ENCODE results near the gene KCNH8. TPM values are rescaled to one million over a fixed set of nuclear protein-coding genes. Genes with fewer than 3 reads are reported as not detected.

KCNH8 gene
- polyA plus RNA-seq, 1 donor from 2014 or later = 28.9 TPM

- no peaks in the 10 kb centered on the region for H3K9me3 ChIP-seq (ENCODE audit: low read length)
- H3K36me3 ChIP-seq (ENCODE audit: insufficient read depth, low read length) = no peaks in the 10 kb centered on the region
- H3K27me3 ChIP-seq (ENCODE audit: insufficient read depth, low read depth, low read length) = no peaks in the 10 kb centered on the region
- H3K9me2 ChIP-seq (ENCODE audit: insufficient read depth, low read length) = no peaks in the 10 kb centered on the region
- no peak overlapping the region for H3K4me2 ChIP-seq (ENCODE audit: low read length)
- H2AFZ ChIP-seq (ENCODE audit: low read depth, low read length) = no peak overlapping the region
- no peaks in the 10 kb centered on the region for H3K79me2 ChIP-seq (replicated peaks; ENCODE audit: insufficient read depth, low read length)
- H3K27ac ChIP-seq (ENCODE audit: low read length) = no peak overlapping the region
- H3K9ac ChIP-seq (ENCODE audit: low read length) = no peak overlapping the region
- no peaks in the 10 kb centered on the region for H3F3A ChIP-seq (ENCODE audit: insufficient read depth, low read length, poor library complexity, severe bottlenecking)
- TF ChIP-seq SMC3 (conservative IDR thresholded peaks at IDR 0.05; ENCODE audit: poor library complexity) = no peak
- TF ChIP-seq EZH2 (IDR thresholded peaks at IDR 0.05; ENCODE audit: borderline replicate concordance, insufficient read depth, low read length, poor library complexity, severe bottlenecking) = no peak
- no peak overlapping the region for H3K4me3 ChIP-seq (ENCODE audit: low read length)
- H4K20me1 ChIP-seq (ENCODE audit: insufficient read depth) = no peaks in the 10 kb centered on the region
Observed at GRCh38 chr3:19364148-19364547, 215.8 kb downstream of the KCNH8 start.

DNA sequence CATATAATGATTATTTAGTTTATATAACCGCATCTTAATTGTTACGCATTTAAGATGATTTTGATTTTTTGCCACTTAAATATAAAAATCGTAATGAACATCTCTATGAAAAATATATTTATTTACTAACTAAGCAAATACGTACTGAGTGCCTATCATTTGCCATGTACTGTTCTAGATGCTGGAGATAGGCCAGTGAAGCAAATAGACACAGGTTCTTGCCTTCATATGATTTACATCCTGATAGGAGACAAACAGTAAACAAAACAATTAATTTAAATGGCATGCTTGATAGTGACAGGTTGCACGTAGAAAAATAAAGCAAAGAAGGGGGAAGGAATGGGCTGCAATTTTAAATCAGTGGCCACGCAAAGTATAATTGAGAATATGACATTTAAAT is 217.2 kb downstream of the KCNH8 start:
- TF ChIP-seq, protein P1, sequence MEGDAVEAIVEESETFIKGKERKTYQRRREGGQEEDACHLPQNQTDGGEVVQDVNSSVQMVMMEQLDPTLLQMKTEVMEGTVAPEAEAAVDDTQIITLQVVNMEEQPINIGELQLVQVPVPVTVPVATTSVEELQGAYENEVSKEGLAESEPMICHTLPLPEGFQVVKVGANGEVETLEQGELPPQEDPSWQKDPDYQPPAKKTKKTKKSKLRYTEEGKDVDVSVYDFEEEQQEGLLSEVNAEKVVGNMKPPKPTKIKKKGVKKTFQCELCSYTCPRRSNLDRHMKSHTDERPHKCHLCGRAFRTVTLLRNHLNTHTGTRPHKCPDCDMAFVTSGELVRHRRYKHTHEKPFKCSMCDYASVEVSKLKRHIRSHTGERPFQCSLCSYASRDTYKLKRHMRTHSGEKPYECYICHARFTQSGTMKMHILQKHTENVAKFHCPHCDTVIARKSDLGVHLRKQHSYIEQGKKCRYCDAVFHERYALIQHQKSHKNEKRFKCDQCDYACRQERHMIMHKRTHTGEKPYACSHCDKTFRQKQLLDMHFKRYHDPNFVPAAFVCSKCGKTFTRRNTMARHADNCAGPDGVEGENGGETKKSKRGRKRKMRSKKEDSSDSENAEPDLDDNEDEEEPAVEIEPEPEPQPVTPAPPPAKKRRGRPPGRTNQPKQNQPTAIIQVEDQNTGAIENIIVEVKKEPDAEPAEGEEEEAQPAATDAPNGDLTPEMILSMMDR (IDR thresholded peaks at IDR 0.05; ENCODE audit: poor library complexity, severe bottlenecking) = no peak
- TF ChIP-seq TAF1 (IDR thresholded peaks at IDR 0.05; ENCODE audit: low read depth) = no peak
- TF ChIP-seq RAD21 (conservative IDR thresholded peaks at IDR 0.05) = no peak
- TF ChIP-seq EZH2 (IDR thresholded peaks at IDR 0.05; ENCODE audit: borderline replicate concordance, insufficient read depth, low read length, poor library complexity, severe bottlenecking) = no peak
- TF ChIP-seq REST (IDR thresholded peaks at IDR 0.05; ENCODE audit: borderline replicate concordance) = no peak
- TF ChIP-seq EP300 (conservative IDR thresholded peaks at IDR 0.05; ENCODE audit: poor library complexity, severe bottlenecking) = no peak
- TF ChIP-seq MXI1 (conservative IDR thresholded peaks at IDR 0.05; ENCODE audit: poor library complexity, severe bottlenecking) = no peak
- TF ChIP-seq SMC3 (conservative IDR thresholded peaks at IDR 0.05; ENCODE audit: poor library complexity) = no peak
- TF ChIP-seq POLR2AphosphoS5 (IDR thresholded peaks at IDR 0.05) = no peak
- Histone ChIP-seq H3K9me3 (ENCODE audit: low read length) (no peaks in the 10 kb centered on the region), H3K9me2 (ENCODE audit: insufficient read depth, low read length) (no peaks in the 10 kb centered on the region), H3K4me2 (ENCODE audit: low read length) (no peak overlapping the region), H3K4me3 (ENCODE audit: low read length) (no peak overlapping the region), H3K79me2 (replicated peaks; ENCODE audit: insufficient read depth, low read length) (no peaks in the 10 kb centered on the region), H4K20me1 (ENCODE audit: insufficient read depth) (no peaks in the 10 kb centered on the region), H3F3A (ENCODE audit: insufficient read depth, low read length, poor library complexity, severe bottlenecking) (no peaks in the 10 kb centered on the region), H3K27me3 (ENCODE audit: insufficient read depth, low read depth, low read length) (no peaks in the 10 kb centered on the region), H3K9ac (ENCODE audit: low read length) (no peak overlapping the region), H3K27ac (ENCODE audit: low read length) (no peak overlapping the region), H2AFZ (ENCODE audit: low read depth, low read length) (no peak overlapping the region), H3K36me3 (ENCODE audit: insufficient read depth, low read length) (no peaks in the 10 kb centered on the region)

- TF ChIP-seq EP300 (conservative IDR thresholded peaks at IDR 0.05; ENCODE audit: poor library complexity, severe bottlenecking) (no peak), TAF1 (IDR thresholded peaks at IDR 0.05; ENCODE audit: low read depth) (no peak), MXI1 (conservative IDR thresholded peaks at IDR 0.05; ENCODE audit: poor library complexity, severe bottlenecking) (no peak), REST (IDR thresholded peaks at IDR 0.05; ENCODE audit: borderline replicate concordance) (no peak), SMC3 (conservative IDR thresholded peaks at IDR 0.05; ENCODE audit: poor library complexity) (no peak), RAD21 (conservative IDR thresholded peaks at IDR 0.05) (no peak), EZH2 (IDR thresholded peaks at IDR 0.05; ENCODE audit: borderline replicate concordance, insufficient read depth, low read length, poor library complexity, severe bottlenecking) (no peak), POLR2AphosphoS5 (IDR thresholded peaks at IDR 0.05) (no peak)
- TF ChIP-seq, protein P1 (IDR thresholded peaks at IDR 0.05; ENCODE audit: poor library complexity, severe bottlenecking) = no peak
- Histone ChIP-seq H2AFZ (ENCODE audit: low read depth, low read length) (no peak overlapping the region), H4K20me1 (ENCODE audit: insufficient read depth) (no peaks in the 10 kb centered on the region), H3F3A (ENCODE audit: insufficient read depth, low read length, poor library complexity, severe bottlenecking) (no peaks in the 10 kb centered on the region), H3K9ac (ENCODE audit: low read length) (no peak overlapping the region), H3K36me3 (ENCODE audit: insufficient read depth, low read length) (no peaks in the 10 kb centered on the region), H3K79me2 (replicated peaks; ENCODE audit: insufficient read depth, low read length) (no peaks in the 10 kb centered on the region), H3K9me2 (ENCODE audit: insufficient read depth, low read length) (no peaks in the 10 kb centered on the region), H3K27ac (ENCODE audit: low read length) (no peak overlapping the region), H3K4me3 (ENCODE audit: low read length) (no peak overlapping the region), H3K9me3 (ENCODE audit: low read length) (no peaks in the 10 kb centered on the region), H3K27me3 (ENCODE audit: insufficient read depth, low read depth, low read length) (no peaks in the 10 kb centered on the region), H3K4me2 (ENCODE audit: low read length) (no peak overlapping the region)
Observed at GRCh38 chr3:19384868-19385267, 236.6 kb downstream of the KCNH8 start.
